NCI-H146 (cell line): ENCODE measurements around the gene PEX14.
A peak's percentile ranks its signal among the peaks of the same experiment; 100 is the strongest.
"Not testable (repeated sequence)": the region's sequence is repeated elsewhere in the genome, so short reads cannot be mapped to it uniquely, and the experiment has no call there.

ENCODE experiments used
- DNase-seq: peaks from one replicate; lab custom pipeline; 2025; lab: John Stamatoyannopoulos, UW

The PEX14 gene

GRCh38 chr1:10495475-10495817 lies 20.7 kb downstream of the PEX14 start:
- no peak for DNase-seq

DNA sequence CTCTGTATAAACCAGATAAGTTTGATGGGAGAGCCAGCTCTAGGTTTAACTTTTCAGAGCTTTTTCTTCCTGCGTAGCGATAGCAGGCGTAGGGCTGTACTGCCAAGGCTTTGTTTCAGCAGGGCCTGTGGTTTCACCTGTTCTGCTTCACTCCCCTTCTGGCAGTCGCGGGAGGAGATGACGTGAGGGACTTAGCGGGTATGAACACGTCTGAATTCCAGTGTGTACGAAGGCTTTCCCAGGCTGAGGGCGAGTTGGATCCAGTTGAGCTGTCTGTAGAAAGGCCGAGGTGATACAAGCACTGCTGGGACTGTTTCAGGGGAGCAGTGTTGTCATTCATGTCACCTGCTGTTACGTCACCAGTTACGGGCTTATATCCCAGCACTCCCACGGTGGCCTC lies 21.2 kb downstream of the PEX14 start:
- no peak for DNase-seq

DNA sequence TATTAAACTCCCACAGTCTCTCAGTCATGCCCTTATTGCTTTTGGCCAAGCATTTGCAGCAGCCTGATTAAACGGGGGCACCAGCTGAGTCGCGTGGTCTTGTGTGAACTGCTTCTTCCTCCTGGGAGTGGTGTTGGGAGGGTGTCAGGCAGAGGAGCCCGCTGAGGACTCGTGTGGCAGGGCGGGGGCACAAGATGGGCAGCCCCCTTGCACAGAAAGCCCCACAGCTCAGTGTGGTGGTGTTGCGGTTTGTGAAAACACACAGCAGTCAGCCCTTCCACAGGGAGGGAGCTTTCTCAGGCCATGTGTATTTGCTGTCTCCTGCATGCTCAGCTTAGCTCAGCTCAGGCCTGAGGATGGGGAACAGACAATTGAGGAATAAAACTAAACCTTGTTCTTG lies 22.4 kb downstream of the PEX14 start:
- no peak for DNase-seq

DNA sequence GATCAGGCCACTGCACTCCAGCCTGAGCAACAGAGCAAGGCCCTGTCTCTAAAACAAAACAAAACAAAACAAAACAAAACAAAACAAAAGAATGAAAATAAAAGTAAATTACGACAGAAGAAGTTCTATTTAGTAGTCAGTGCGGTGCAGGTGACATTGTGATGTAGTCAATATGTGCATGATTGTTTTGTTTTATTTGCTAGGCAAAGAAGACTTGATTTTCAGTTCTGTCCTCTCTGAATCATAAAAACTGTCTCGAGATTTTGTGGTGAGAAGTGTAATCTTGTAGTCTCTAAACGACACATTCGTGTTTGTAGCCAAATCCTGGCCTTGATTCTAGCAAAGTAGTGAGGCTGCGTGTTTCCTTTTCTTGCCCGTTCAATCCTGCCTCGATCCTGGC lies 23.5 kb downstream of the PEX14 start:
- DNase-seq: no peak

DNA sequence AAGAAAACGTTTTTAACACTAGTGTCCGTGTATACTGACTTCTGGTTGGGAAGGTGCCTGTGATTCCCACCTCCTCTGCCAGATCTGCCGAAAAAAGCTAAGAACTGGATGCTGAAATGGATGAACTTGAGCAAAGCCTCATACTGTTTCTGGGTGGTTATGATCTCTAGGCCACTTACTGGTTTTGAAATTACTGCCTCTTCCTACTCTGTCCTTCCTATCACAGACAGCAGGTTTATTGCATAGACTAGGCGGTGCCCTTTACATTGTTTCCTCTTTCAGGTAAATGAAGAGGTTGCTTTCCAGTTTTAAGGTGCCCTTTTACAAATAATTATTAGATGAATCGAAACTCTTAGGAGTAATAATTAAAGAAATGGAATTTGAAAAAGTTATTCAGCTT lies 27.5 kb downstream of the PEX14 start:
- no peak for DNase-seq

DNA sequence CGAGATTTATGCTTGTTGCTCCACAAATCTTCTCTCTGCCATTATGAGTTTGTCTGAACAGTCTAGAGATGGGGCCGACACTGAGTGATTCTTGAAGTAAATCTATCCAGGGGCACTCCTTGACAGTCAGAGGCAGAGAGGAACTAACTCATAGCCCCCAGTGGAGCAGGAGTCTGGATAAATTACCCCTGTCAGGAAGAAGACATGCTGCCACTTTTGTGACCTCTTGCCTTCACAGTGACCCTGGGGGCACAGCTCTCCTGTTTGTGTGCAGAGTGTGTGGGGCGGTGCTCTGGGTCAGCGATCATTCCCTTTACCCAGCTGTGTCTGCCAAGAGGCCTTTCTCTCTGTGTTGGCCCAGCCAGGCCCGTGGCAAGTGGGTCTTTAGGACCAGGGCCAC lies 29.5 kb downstream of the PEX14 start:
- DNase-seq: no peak

GRCh38 chr1:10506046-10506676 lies 31.4 kb downstream of the PEX14 start:
- not testable (repeated sequence) for DNase-seq

DNA sequence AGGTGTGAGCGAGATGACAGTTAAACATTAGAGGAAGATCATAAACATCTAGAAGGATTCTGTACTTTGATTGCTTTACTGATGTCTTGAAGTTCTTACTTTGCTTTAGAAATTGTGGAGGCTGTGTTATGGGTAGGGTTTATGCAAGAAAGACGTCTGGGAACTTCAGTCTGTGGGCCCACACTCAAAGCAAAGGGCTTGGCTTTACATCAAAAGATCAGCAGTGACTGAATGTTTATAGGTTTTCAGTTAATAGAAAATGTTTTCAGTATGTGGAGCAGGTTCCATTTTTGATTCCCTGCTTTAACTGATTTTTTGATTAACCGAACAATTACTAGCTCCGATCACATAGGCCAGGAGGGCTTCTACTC lies 31.9 kb downstream of the PEX14 start:
- no peak for DNase-seq

- DNase-seq: peak; percentile 77
Observed at GRCh38 chr1:10507111-10507879, 32.5 kb downstream of the PEX14 start.

GRCh38 chr1:10508511-10508951 lies 33.8 kb downstream of the PEX14 start:
- DNase-seq: peak; percentile 6

DNA sequence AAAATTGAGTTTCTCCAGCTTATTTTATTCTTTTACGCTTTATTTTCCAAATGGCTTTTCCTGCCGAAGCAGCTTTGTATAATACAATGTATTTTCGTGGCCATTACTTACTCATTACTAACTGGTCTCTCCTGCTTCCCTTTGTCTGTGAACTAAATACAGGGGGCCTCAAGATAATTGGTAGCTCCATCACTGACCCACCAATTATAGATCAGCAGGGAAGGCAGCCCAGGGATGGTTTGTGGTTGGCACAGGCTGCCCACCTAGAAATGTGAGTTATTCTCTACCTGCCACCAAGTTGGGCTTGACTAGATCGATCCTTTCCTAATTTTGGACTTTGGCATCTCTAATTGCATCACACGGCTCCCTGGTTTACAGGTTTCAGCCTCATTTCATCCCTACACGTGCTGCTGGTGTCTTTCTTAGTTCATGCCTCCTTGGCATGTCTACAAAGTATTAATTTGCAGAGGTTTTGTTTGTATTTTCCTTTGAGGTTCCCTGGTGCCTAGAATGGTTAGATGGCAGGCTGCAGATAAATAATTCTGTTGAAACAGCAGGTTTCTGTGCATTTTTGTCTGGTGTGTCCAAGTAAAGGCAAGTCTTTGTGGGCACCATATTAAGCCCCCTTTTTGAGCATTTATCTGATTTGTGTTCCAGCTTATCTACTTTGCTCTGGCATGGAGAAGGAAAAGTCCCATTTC lies 35.2 kb downstream of the PEX14 start:
- peak; percentile 20 for DNase-seq

DNA sequence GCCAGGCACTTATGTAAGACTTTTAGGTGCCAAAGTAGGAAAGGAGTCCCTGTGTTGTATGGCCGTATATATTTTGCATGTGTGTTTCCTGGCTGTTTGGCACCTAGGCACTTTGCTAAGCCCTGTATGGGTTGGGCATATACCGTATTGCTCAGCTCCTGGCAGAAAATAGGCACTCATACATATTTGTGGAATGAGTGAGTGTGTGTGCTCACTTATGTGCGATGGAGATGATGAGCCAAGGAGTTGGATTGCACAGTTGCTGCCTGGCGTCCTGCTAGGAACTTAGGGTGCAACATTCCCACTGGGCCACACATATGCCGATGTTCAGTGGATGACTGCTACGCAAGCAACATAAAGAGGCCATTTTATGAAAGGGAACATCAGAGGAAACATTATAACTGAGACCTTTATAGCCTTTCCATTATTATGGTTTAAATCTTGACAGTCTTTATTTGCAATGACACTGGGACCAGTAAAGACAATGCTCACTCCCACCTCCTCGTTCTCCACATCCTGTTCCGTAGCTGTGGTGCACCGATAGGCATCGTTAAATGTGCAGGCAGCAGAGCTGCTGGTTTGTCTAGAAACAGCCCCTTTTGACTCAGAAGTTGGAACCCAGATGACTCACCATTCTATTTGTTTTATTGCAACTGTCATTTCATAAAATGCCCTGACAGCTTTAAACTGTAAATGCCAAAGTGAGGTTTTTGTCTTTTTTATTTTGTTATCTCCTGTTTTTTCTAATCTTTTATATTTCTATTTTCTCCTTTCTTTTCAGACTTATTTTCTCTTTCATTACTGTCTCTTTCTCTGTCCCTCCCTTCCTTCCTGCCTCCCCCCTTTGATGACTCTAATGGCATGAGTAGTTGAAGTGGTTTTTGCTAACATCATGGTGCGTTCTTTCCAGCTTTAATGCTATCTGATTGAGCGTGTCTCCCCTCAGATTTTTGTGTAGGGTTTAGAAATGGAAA lies 36.1 kb downstream of the PEX14 start:
- no peak for DNase-seq

DNA sequence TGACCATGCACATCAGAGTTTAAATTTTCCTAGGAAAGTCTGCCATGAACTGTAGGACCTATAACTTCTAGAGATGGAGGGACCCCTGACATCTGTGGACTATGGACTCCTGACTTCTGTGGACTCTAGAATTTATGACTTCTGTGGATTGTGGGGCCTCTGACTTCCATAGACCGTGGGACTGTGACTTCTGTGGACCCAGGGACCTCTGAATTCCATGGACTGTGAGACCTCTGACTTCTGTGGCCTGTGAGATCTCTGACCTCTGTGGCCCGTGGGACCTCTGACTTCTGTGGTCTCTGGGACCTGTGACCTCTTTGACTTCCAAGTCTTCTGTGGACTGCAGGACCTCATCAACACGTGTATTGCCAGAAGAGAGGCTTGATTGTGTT lies 36.7 kb downstream of the PEX14 start:
- DNase-seq: no peak

DNA sequence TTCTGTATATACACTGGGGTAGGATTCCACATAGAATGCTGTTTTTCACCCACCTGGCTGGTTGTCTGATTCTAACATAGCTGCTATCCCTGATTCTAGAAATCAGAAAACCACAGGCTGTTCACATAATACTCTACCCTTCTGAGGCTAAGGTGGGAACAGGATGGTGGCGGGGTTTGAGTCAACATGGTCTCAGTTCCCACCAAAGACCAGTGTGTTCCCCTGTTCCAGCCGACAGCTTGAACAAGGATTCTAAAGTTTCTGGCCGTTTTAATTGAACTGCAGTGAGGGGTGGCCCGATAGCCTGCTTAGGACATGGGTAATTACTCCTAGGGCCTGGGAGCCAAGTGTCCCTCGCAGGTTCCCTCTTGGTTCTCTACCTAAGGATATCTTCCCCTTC lies 38.4 kb downstream of the PEX14 start:
- no peak for DNase-seq

DNA sequence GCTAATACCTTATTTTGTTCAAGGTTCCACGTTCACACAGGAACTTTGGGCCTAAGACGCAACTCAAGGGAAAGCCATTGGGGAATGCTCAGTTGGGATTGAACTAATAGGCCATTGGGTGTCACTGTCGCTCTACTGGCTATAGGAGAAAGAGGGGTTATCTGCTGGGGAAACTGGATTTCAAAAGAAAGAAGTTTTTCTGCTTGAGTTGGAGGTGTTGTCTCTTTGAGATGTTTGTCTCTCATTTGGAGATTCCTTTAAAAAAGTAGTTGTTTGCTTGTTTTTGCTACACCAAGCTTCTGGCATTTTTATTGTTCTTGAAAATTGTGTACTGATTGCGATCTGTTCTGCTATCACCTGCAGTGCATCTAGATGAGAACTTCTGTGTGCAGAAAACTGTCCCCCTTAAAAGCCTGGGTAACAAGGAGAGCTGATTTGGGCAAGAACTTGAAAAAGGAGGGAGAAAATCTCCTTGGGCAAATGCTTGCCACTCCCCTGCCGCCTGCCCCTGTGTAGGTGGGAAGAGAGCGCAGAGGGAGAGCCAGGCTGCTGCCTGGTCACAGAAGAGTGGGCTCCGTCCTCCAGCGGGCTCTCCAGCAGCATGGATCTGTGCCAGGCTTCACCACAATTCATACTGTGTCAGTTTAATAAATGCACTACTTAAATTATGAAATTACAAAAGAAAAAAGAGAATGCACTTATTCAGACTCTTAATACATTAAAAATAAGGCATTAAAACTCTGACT lies 39.9 kb downstream of the PEX14 start:
- peak; percentile 17 for DNase-seq

DNA sequence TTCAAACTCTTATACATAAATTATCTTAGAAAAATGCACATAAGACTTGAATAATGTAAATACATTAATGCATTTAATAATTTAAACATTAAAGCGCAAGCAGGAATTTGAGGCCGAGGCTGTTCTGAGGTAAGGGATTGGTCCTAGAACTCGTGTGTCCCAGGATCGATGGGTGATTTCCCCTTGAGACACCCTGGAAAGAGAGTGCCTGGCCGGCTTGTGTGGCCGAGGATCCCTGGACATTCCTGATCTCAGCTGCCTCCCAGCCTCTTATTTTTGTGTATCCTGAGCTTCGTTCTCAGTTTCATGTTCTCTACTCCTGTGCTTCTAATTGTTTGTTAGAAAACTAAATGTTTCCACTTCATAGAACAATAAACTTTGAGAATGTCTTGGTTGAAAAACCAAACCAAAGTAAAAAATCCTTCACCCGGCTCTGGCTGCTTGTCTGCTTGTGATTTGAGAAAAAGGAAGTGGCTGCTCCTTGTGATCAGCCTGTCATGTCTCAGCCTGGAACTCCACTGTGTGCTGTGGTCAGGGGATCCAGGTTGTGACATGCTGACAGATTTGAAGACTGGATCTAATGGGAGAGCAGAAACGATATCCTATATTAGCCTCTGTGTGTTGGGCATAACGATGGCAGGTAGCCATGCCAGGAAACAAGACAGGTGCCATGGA lies 40.7 kb downstream of the PEX14 start:
- no peak for DNase-seq

DNA sequence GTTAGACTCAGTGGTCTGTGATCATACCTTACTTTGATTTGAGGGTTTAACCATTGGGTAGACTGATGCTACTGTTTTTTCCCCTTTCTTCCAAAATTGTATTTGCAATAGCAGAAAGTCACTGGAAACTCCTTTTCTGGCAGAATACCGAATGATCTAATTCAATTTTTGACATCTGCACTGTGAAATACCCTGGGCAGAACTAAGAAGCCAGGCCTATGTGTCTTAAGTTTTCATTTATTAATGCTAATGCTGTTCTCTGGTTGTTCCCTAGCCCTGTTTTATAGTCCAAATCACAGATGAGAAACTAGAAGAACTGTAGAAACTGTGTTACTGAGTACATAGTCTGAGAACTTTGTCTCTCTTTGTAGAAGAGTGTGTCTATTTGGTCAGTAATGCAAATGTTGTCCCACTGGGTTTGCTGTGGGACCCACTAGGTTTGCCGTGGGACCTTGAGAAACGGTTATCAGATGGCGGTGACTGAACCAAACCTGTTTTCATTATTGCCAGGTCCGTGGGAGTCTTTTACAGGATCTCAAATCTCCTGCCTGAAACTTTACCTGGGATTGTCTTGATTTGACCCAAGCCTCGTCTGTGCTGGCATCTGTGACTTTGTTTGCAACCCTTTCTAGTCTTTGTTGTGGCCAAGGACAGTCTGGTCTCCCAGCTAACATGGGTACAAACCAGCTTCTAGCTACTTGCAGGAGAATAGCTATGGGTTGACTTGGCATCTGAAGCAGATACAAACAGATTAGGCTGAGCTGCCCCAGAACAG lies 41.4 kb downstream of the PEX14 start:
- DNase-seq: no peak

DNA sequence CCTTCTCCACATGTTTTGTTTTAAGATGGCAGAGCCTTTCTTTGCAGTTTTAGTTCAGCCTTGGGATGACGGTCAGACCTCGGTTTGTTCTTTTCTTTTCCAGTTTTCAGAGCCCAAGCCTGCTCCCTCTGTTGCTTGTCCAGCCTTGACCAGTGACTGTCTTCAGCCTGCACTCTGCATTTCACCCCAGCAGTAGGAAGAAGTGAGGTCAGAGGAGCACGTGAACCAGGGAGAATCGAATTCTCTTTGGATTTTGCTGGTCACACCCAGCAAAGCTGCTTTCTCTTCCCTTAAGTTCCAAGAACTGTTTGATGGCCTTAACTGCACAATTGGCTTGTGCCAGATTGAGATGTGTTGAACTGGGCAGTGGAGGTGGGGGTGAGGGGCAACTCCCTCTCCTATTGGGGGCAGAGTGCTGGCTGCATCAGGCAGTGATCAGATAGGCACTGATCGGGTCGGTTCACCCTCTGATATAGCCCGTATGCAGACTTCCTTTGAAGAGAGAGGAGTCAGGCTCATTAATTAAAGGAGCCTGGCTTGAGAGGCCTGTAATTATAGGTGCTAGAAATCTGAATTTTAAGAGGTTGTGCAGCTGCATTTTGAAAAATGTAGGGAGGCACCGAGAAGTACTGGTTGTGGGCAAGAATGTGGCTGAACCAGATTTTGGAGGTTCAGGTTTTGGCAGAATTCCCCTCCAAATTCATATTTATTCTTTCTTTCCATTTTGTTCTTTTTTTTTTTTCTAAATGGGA lies 42.4 kb downstream of the PEX14 start:
- no peak for DNase-seq

DNA sequence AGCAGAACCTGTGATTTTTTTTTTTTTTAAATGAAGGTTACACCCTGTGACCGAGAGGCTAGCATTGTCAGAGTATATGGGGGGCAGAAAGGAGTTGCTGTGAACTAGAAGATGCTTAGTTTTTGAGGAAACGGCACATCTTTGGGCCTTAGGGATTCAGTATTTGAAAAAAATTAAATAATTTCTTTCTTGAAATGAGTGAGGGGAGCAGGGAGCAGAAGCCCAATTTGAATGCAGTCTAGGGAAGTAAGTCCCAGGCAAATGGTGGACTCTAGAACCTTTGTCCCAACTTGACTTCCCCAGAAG lies 42.9 kb downstream of the PEX14 start:
- DNase-seq: no peak

- peak; percentile 52 for DNase-seq
Observed at GRCh38 chr1:10519016-10519417, 44.3 kb downstream of the PEX14 start.
